GM12878 (cell line): ENCODE data around the gene MTRFR. TPM values are rescaled to one million over a fixed set of nuclear protein-coding genes. Genes with fewer than 3 reads are reported as not detected.

Experiments
- ATAC-seq: fragments of 200-7000 bp; cut with Tn5 transposase; 3 replicates; pipeline ENCODE4 v1.9.1; 2020; ENCODE audit warnings: mild to moderate bottlenecking, moderate library complexity
- BruUV-seq: library from RNA; stranded (reverse); fragments of 400-500 nt; replicated peaks from 2 replicates; lab custom pipeline; 2021; lab: Mats Ljungman, UMichigan
- CTCF ChIA-PET: fragments of 300-600 bp; sonication (Branson Sonifier 250); formaldehyde crosslinking; extraction: SDS; loops from one replicate; lab custom pipeline; 2021; ENCODE audit warnings: inconsistent platforms; lab: Yijun Ruan, JAX
- POLR2A ChIA-PET: fragments of 350-600 bp; formaldehyde crosslinking; extraction: SDS; loops from one replicate; lab custom pipeline; 2021; ENCODE audit warnings: inconsistent platforms; lab: Charles Lee
- RAD21 ChIA-PET: fragments of 300-600 bp; sonication (Branson Sonifier 250); formaldehyde crosslinking; loops from one replicate; lab custom pipeline; 2023; ENCODE audit warnings: antibody characterized with exemption; ENCODE audit not compliant: unreplicated experiment; lab: Charles Lee
- SMC1A ChIA-PET: fragments of 300-600 bp; sonication (Branson Sonifier 250); formaldehyde crosslinking; loops from one replicate; lab custom pipeline; 2023; ENCODE audit not compliant: unreplicated experiment, uncharacterized antibody; lab: Charles Lee
- DNase-seq: peaks from one replicate; pipeline ENCODE4 v3.0.0-alpha.2; 2011; ENCODE audit warnings: low read depth, low spot score
- FAIRE-seq: peaks from 3 replicates; lab custom pipeline; 2011; peaks lifted over from hg19 to GRCh38; lab: Jason Lieb, UNC
- H2AFZ ChIP-seq: 2 replicates; pipeline ENCODE4 v1.6.0; 2011; ENCODE audit warnings: low read depth, low read length, control low read depth; ENCODE audit not compliant: control insufficient read depth
- H3K27ac ChIP-seq: 2 replicates; pipeline ENCODE4 v1.5.1; 2011; ENCODE audit warnings: control low read depth; ENCODE audit not compliant: control insufficient read depth, insufficient read depth
- H3K27me3 ChIP-seq, 2 experiments: replicated peaks in 1 of 2; 2 replicates each; pipeline versions ENCODE4 v1.6.0 to v1.6.1; 2011; ENCODE audit warnings: low read length in 1 of 2; ENCODE audit not compliant: control insufficient read depth in 2 of 2, insufficient read depth in 2 of 2
- H3K36me3 ChIP-seq, 2 experiments: 2 replicates each; pipeline ENCODE4 v1.5.1; 2011; ENCODE audit warnings: low read length in 1 of 2; ENCODE audit not compliant: control insufficient read depth in 2 of 2, insufficient read depth in 2 of 2
- H3K4me1 ChIP-seq: 2 replicates; pipeline ENCODE4 v1.6.1; 2011; ENCODE audit warnings: mild to moderate bottlenecking, low read length, moderate library complexity, mixed read lengths; ENCODE audit not compliant: control insufficient read depth, insufficient read depth
- H3K4me2 ChIP-seq: 2 replicates; pipeline ENCODE4 v1.6.0; 2011; ENCODE audit warnings: control low read depth; ENCODE audit not compliant: control insufficient read depth, insufficient read depth
- H3K4me3 ChIP-seq: fragments of 200-600 bp; sonication (generic); 2 replicates; pipeline ENCODE4 v1.5.1; 2016
- H3K79me2 ChIP-seq: 2 replicates; pipeline ENCODE4 v1.6.0; 2011; ENCODE audit warnings: low read length; ENCODE audit not compliant: control insufficient read depth, insufficient read depth
- H3K9ac ChIP-seq: 2 replicates; pipeline ENCODE4 v1.8.0; 2011; ENCODE audit warnings: low read length, control low read depth, mixed read lengths; ENCODE audit not compliant: control insufficient read depth, insufficient read depth
- H3K9me3 ChIP-seq: replicated peaks from 3 replicates; pipeline ENCODE4 v1.5.1; 2011; ENCODE audit warnings: mild to moderate bottlenecking, low read length; ENCODE audit not compliant: control insufficient read depth, insufficient read depth
- H4K20me1 ChIP-seq: 2 replicates; pipeline ENCODE4 v1.6.0; 2011; ENCODE audit not compliant: control insufficient read depth, insufficient read depth
- ASH2L ChIP-seq: fragments of 300-600, 200-600 bp; sonication (generic); IDR thresholded peaks from 2 replicates; pipeline ENCODE4 v1.6.1; 2017; ENCODE audit warnings: low read depth, mild to moderate bottlenecking, borderline replicate concordance
- BMI1 ChIP-seq: fragments of 450-650 bp; IDR thresholded peaks from 2 replicates; pipeline ENCODE4 v1.6.1; 2016; ENCODE audit warnings: mild to moderate bottlenecking, moderate library complexity, borderline replicate concordance
- FOXM1 ChIP-seq: IDR thresholded peaks from 2 replicates; pipeline ENCODE4 v1.6.1; 2012; ENCODE audit warnings: low read depth, mild to moderate bottlenecking, inconsistent platforms, low read length, moderate library complexity
- IKZF1 ChIP-seq: fragments of 450-650 bp; conservative IDR thresholded peaks from 2 replicates; pipeline ENCODE4 v1.6.1; 2017; ENCODE audit warnings: antibody characterized with exemption, mild to moderate bottlenecking
- IRF4 ChIP-seq: IDR thresholded peaks from 2 replicates; pipeline ENCODE4 v1.6.1; 2011; ENCODE audit warnings: low read depth, low read length
- KLF5 ChIP-seq: fragments of 450-650 bp; IDR thresholded peaks from 2 replicates; pipeline ENCODE4 v1.6.1; 2014; ENCODE audit warnings: mild to moderate bottlenecking; ENCODE audit not compliant: partially characterized antibody
- MEF2B ChIP-seq: fragments of 450-650 bp; IDR thresholded peaks from 2 replicates; pipeline ENCODE4 v1.6.1; 2018; ENCODE audit warnings: mild to moderate bottlenecking, moderate library complexity; ENCODE audit not compliant: partially characterized antibody, poor library complexity, severe bottlenecking
- MYB ChIP-seq: fragments of 150-350 bp; IDR thresholded peaks from 2 replicates; pipeline ENCODE4 v1.6.1; 2014; ENCODE audit warnings: mild to moderate bottlenecking, low read depth, low read length, borderline replicate concordance
- MYC ChIP-seq: IDR thresholded peaks from 2 replicates; pipeline ENCODE4 v1.6.1; 2011; ENCODE audit warnings: mild to moderate bottlenecking, low read length, moderate library complexity, inconsistent platforms; ENCODE audit not compliant: insufficient read depth, insufficient replicate concordance, insufficient read length, severe bottlenecking
- NFYA ChIP-seq: IDR thresholded peaks from 2 replicates; pipeline ENCODE4 v1.6.1; 2011; ENCODE audit warnings: low read depth, mild to moderate bottlenecking, low read length, improper control_type of control experiment, borderline replicate concordance
- RB1 ChIP-seq: fragments of 450-650 bp; formaldehyde crosslinking; IDR thresholded peaks from 2 replicates; pipeline ENCODE4 v1.6.1; 2017; ENCODE audit warnings: mild to moderate bottlenecking, borderline replicate concordance
- ZZZ3 ChIP-seq: IDR thresholded peaks from 2 replicates; pipeline ENCODE4 v1.6.1; 2011; ENCODE audit warnings: low read depth; ENCODE audit not compliant: control insufficient read depth, insufficient read length
- WGBS: methylation state at CpG from one replicate; pipeline ENCODE4 v1.1.6; 2016; ENCODE audit warnings: low lambda C conversion rate; ENCODE audit not compliant: insufficient replicate concordance, insufficient coverage; ENCODE audit errors: missing lambda C conversion rate; 5-methylcytosine and 5-hydroxymethylcytosine counted together
- in situ Hi-C: fragments of 300-500 bp; cut with MboI; formaldehyde crosslinking; loops from 9 replicates; pipeline ENCODE4 v1.14.3; 2018; ENCODE audit warnings: mixed read lengths
- intact Hi-C: fragments of 100-400 bp; cut with micrococcal nuclease; formaldehyde crosslinking; loops from one replicate; pipeline ENCODE4 v1.14.2; 2022; ENCODE audit not compliant: unreplicated experiment
- polyA plus RNA-seq, 11 experiments: library from polyadenylated mRNA; depleted of rRNA in 4 of 11; unstranded in 6 of 11; stranded (reverse) in 5 of 11; fragments of >200 nt; fragmentation: Nextera tagmentation in 4 of 11; fragmentation: Illumina TruSeq in 1 of 11; extraction: Ambion mirVana in 4 of 11; extraction: Trizol in 1 of 11; gene quantifications; 1 replicate in 1 of 11; 2 replicates in 10 of 11; pipeline versions ENCODE4 v1.2.1 to v1.2.3, GENCODE V29; 2011 to 2016; ENCODE audit warnings: inconsistent platforms in 2 of 11, missing spikeins in 2 of 11, low read depth in 1 of 11
- total RNA-seq, 4 experiments: library from RNA; depleted of rRNA in 3 of 4; stranded (reverse); fragments of >200 nt in 3 of 4; fragmentation: Illumina TruSeq in 1 of 4; extraction: Trizol in 1 of 4; gene quantifications; 2 replicates each; pipeline versions ENCODE4 v1.2.1 to v1.2.3, GENCODE V29; 2013 to 2021
- TF ChIP-seq, protein P1 (sequence below): fragments of 450-650 bp; formaldehyde crosslinking; IDR thresholded peaks from 2 replicates; pipeline ENCODE4 v1.5.0; 2022; ENCODE audit warnings: mild to moderate bottlenecking, missing genetic modification characterization
- TF ChIP-seq, protein P2 (sequence below): fragments of 150-350 bp; IDR thresholded peaks from 2 replicates; pipeline ENCODE4 v1.6.1; 2016; ENCODE audit warnings: low read depth, low read length
- TF ChIP-seq, protein P3 (sequence below): fragments of 450-650 bp; IDR thresholded peaks from 2 replicates; pipeline ENCODE4 v1.6.1; 2017; ENCODE audit warnings: mild to moderate bottlenecking

The MTRFR gene
- total and polyA plus RNA-seq, 10 of the 15 experiments (the other 5 are each of a cell fraction or from before 2014, with no cell fraction given): 12.2 to 33.4 (median 24.8) TPM

DNA sequence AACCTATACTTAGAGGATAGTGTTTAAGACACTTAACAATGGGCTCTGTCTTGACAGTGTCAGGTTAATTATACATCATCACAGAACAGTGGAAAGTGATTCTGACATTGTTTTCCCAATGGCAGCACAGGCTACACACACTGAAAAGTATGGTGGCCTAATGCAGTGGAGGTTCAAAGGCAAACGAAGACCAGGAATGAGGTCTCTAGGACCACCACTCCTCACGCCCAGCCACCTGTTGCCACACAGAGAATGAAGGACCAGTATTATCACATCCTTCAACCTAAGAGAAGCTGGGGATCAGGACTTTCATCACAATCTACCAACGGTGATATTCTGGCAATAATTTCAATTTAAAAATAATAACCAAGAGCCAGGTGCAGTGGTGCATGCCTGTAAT, 73.0 kb downstream of the MTRFR start:
- ChIA-PET SMC1A (interaction anchor here (0.8 to 1.5 kb wide), 2 partner anchors 19 to 30 kb away, joined by 3 read pairs; no protein-coding TSS in a partner anchor), POLR2A (no interaction called here), CTCF (no interaction called here), RAD21 (no interaction called here)
- no peaks in the 10 kb centered on the region for H3K79me2 ChIP-seq
- H3K4me1 ChIP-seq: no peaks in the 10 kb centered on the region
- H3K4me3 ChIP-seq: no peak overlapping the region
- TF ChIP-seq RB1 (no peak), ZZZ3 (no peak), MEF2B (no peak), IKZF1 (no peak), NFYA (no peak), FOXM1 (no peak), MYB (no peak), BMI1 (no peak), ASH2L (no peak), IRF4 (no peak), KLF5 (no peak), MYC (no peak)
- TF ChIP-seq, protein P1, sequence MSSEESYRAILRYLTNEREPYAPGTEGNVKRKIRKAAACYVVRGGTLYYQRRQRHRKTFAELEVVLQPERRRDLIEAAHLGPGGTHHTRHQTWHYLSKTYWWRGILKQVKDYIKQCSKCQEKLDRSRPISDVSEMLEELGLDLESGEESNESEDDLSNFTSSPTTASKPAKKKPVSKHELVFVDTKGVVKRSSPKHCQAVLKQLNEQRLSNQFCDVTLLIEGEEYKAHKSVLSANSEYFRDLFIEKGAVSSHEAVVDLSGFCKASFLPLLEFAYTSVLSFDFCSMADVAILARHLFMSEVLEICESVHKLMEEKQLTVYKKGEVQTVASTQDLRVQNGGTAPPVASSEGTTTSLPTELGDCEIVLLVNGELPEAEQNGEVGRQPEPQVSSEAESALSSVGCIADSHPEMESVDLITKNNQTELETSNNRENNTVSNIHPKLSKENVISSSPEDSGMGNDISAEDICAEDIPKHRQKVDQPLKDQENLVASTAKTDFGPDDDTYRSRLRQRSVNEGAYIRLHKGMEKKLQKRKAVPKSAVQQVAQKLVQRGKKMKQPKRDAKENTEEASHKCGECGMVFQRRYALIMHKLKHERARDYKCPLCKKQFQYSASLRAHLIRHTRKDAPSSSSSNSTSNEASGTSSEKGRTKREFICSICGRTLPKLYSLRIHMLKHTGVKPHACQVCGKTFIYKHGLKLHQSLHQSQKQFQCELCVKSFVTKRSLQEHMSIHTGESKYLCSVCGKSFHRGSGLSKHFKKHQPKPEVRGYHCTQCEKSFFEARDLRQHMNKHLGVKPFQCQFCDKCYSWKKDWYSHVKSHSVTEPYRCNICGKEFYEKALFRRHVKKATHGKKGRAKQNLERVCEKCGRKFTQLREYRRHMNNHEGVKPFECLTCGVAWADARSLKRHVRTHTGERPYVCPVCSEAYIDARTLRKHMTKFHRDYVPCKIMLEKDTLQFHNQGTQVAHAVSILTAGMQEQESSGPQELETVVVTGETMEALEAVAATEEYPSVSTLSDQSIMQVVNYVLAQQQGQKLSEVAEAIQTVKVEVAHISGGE (CRISPR knock-in tag): no peak
- TF ChIP-seq, protein P2, sequence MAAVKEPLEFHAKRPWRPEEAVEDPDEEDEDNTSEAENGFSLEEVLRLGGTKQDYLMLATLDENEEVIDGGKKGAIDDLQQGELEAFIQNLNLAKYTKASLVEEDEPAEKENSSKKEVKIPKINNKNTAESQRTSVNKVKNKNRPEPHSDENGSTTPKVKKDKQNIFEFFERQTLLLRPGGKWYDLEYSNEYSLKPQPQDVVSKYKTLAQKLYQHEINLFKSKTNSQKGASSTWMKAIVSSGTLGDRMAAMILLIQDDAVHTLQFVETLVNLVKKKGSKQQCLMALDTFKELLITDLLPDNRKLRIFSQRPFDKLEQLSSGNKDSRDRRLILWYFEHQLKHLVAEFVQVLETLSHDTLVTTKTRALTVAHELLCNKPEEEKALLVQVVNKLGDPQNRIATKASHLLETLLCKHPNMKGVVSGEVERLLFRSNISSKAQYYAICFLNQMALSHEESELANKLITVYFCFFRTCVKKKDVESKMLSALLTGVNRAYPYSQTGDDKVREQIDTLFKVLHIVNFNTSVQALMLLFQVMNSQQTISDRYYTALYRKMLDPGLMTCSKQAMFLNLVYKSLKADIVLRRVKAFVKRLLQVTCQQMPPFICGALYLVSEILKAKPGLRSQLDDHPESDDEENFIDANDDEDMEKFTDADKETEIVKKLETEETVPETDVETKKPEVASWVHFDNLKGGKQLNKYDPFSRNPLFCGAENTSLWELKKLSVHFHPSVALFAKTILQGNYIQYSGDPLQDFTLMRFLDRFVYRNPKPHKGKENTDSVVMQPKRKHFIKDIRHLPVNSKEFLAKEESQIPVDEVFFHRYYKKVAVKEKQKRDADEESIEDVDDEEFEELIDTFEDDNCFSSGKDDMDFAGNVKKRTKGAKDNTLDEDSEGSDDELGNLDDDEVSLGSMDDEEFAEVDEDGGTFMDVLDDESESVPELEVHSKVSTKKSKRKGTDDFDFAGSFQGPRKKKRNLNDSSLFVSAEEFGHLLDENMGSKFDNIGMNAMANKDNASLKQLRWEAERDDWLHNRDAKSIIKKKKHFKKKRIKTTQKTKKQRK: no peak
- TF ChIP-seq, protein P3, sequence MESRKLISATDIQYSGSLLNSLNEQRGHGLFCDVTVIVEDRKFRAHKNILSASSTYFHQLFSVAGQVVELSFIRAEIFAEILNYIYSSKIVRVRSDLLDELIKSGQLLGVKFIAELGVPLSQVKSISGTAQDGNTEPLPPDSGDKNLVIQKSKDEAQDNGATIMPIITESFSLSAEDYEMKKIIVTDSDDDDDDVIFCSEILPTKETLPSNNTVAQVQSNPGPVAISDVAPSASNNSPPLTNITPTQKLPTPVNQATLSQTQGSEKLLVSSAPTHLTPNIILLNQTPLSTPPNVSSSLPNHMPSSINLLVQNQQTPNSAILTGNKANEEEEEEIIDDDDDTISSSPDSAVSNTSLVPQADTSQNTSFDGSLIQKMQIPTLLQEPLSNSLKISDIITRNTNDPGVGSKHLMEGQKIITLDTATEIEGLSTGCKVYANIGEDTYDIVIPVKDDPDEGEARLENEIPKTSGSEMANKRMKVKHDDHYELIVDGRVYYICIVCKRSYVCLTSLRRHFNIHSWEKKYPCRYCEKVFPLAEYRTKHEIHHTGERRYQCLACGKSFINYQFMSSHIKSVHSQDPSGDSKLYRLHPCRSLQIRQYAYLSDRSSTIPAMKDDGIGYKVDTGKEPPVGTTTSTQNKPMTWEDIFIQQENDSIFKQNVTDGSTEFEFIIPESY: no peak
- no peak overlapping the region for H3K27ac ChIP-seq
- BruUV-seq: no TSS peak
- H3K9ac ChIP-seq: no peak overlapping the region
- no peaks in the 10 kb centered on the region for H3K9me3 ChIP-seq
- H3K4me2 ChIP-seq: no peak overlapping the region
- in situ Hi-C loops: no loop called here
- H2AFZ ChIP-seq: no peak overlapping the region
- DNase-seq (no peak), ATAC-seq (no peak), FAIRE-seq (no peak)
- intact Hi-C loops: no loop called here
- no peaks in the 10 kb centered on the region for H4K20me1 ChIP-seq
- H3K36me3 ChIP-seq: peaks cover 2 to 33% of the 10 kb centered on the region in 2 experiments
- 98% methylated on average over 3 of the region's 3 CpGs for WGBS
- H3K27me3 ChIP-seq: no peaks in the 10 kb centered on the region
